DOHH2 (cell line): ENCODE data around the gene MOV10.

Source experiments
- EZH2phosphoT487 ChIP-seq: fragments of 200-600 bp; sonication (generic); IDR thresholded peaks from 2 replicates; pipeline ENCODE4 v1.6.1; 2017; ENCODE audit warnings: borderline replicate concordance, mild to moderate bottlenecking, antibody characterized with exemption, low read length, moderate library complexity, mixed read lengths
- TF ChIP-seq, protein P1 (sequence below): fragments of 200-600 bp; sonication (generic); IDR thresholded peaks from one replicate; pipeline ENCODE4 v1.5.1; 2014; ENCODE audit warnings: antibody characterized with exemption, mild to moderate bottlenecking, low read depth, low read length; ENCODE audit not compliant: poor library complexity, severe bottlenecking

DNA sequence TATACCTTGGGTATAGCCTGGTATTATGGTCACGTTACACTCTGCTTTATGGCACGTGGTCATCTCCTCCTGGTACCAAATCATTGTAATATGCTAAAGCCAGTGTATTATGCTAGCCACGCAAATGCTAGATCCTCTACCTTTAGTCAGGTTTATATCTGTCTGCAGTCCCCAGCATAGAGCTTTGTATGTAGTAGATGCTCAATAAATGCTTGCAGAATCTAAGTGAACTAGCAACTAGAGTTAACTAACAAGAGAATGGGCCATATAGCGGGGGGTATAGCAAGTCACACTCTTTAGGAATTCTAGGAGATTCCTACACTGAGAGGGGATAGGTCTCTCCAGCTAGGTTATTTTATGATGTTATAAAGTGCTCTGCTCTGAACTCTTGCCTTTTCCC lies 3.0 kb downstream of the MOV10 start:
- TF ChIP-seq EZH2phosphoT487, result no peak
- TF ChIP-seq, protein P1, sequence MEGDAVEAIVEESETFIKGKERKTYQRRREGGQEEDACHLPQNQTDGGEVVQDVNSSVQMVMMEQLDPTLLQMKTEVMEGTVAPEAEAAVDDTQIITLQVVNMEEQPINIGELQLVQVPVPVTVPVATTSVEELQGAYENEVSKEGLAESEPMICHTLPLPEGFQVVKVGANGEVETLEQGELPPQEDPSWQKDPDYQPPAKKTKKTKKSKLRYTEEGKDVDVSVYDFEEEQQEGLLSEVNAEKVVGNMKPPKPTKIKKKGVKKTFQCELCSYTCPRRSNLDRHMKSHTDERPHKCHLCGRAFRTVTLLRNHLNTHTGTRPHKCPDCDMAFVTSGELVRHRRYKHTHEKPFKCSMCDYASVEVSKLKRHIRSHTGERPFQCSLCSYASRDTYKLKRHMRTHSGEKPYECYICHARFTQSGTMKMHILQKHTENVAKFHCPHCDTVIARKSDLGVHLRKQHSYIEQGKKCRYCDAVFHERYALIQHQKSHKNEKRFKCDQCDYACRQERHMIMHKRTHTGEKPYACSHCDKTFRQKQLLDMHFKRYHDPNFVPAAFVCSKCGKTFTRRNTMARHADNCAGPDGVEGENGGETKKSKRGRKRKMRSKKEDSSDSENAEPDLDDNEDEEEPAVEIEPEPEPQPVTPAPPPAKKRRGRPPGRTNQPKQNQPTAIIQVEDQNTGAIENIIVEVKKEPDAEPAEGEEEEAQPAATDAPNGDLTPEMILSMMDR, result no peak
